SK-N-SH (cell line): ENCODE measurements around the gene CELF5. TPM values are rescaled to one million over a fixed set of nuclear protein-coding genes. Genes with fewer than 3 reads are reported as not detected.

Experiments used
- CTCF ChIA-PET: fragments of 300-600, 350-600 bp; formaldehyde crosslinking; extraction: SDS; loops from one replicate; lab custom pipeline; 2021; lab: Yijun Ruan, JAX
- POLR2A ChIA-PET: fragments of 350-600 bp; sonication (Branson Sonifier 250); formaldehyde crosslinking; extraction: SDS; loops from one replicate; lab custom pipeline; 2020; ENCODE audit warnings: antibody characterized with exemption, inconsistent platforms; lab: Yijun Ruan, JAX
- DNase-seq: peaks from one replicate; pipeline ENCODE4 v3.0.0; 2012
- H2AFZ ChIP-seq: fragments of 200-600 bp; sonication (generic); 2 replicates; pipeline ENCODE4 v1.8.1; 2016; ENCODE audit warnings: antibody characterized with exemption, mild to moderate bottlenecking, low read depth
- H3F3A ChIP-seq: fragments of 200-600 bp; sonication (generic); replicated peaks from 2 replicates; pipeline ENCODE3; 2016; ENCODE audit warnings: antibody characterized with exemption, mild to moderate bottlenecking; ENCODE audit not compliant: insufficient read depth
- H3K27ac ChIP-seq, 2 experiments: fragments of 200-500 bp in 1 of 2; fragments of 200-600 bp in 1 of 2; sonication (Bioruptor generic) in 1 of 2; sonication (generic), shearing (Covaris generic) in 1 of 2; 2 replicates each; pipeline versions ENCODE4 v1.5.1 to v1.6.1; 2014 to 2016; ENCODE audit warnings: low read depth in 2 of 2, inconsistent platforms in 1 of 2, low read length in 1 of 2, mild to moderate bottlenecking in 1 of 2, mixed read lengths in 1 of 2
- H3K27me3 ChIP-seq: fragments of 200-600 bp; sonication (generic), shearing (Covaris generic); 2 replicates; pipeline ENCODE4 v1.6.1; 2016; ENCODE audit warnings: mixed run types; ENCODE audit not compliant: insufficient read depth
- H3K36me3 ChIP-seq, 2 experiments: fragments of 200-500 bp in 1 of 2; fragments of 200-600 bp in 1 of 2; sonication (Bioruptor generic) in 1 of 2; sonication (generic) in 1 of 2; replicated peaks in 1 of 2; 2 replicates each; pipeline versions ENCODE3 to v1.5.1; 2014 to 2016; ENCODE audit warnings: low read length in 1 of 2, mild to moderate bottlenecking in 1 of 2; ENCODE audit not compliant: insufficient read depth in 2 of 2, control insufficient read depth in 1 of 2
- H3K4me1 ChIP-seq, 2 experiments: fragments of 200-500 bp in 1 of 2; fragments of 200-600 bp in 1 of 2; sonication (Bioruptor generic) in 1 of 2; sonication (generic), shearing (Covaris generic) in 1 of 2; 2 replicates each; pipeline versions ENCODE4 v1.5.1 to v1.6.1; 2014 to 2016; ENCODE audit warnings: low read depth in 1 of 2, low read length in 1 of 2, mixed run types in 1 of 2; ENCODE audit not compliant: insufficient read depth in 2 of 2, control insufficient read depth in 1 of 2
- H3K4me2 ChIP-seq: fragments of 200-600 bp; sonication (generic), shearing (Covaris generic); 2 replicates; pipeline ENCODE4 v1.6.1; 2017; ENCODE audit warnings: mixed run types
- H3K4me3 ChIP-seq, 2 experiments: fragments of 200-500 bp in 1 of 2; fragments of 200-600 bp in 1 of 2; sonication (Bioruptor generic) in 1 of 2; sonication (generic), shearing (Covaris generic) in 1 of 2; 2 replicates each; pipeline versions ENCODE4 v1.5.1 to v1.8.1; 2014 to 2016; ENCODE audit warnings: low read depth in 2 of 2, inconsistent platforms in 1 of 2, low read length in 1 of 2, mild to moderate bottlenecking in 1 of 2, mixed read lengths in 1 of 2, moderate library complexity in 1 of 2
- H3K79me2 ChIP-seq: fragments of 200-600 bp; sonication (generic); 2 replicates; pipeline ENCODE4 v1.8.1; 2017; ENCODE audit warnings: mild to moderate bottlenecking; ENCODE audit not compliant: insufficient read depth
- H3K9ac ChIP-seq: fragments of 200-600 bp; sonication (generic); 2 replicates; pipeline ENCODE4 v1.6.1; 2017; ENCODE audit warnings: mixed run types
- H3K9me2 ChIP-seq: fragments of 200-600 bp; sonication (generic); 2 replicates; pipeline ENCODE4 v1.6.1; 2017; ENCODE audit warnings: mixed run types
- H3K9me3 ChIP-seq: fragments of 200-600 bp; sonication (generic); 2 replicates; pipeline ENCODE4 v1.6.1; 2017; ENCODE audit warnings: mixed run types, mild to moderate bottlenecking, moderate library complexity
- H4K20me1 ChIP-seq: fragments of 200-600 bp; sonication (generic); 2 replicates; pipeline ENCODE4 v1.6.1; 2017; ENCODE audit warnings: mild to moderate bottlenecking, mixed run types; ENCODE audit not compliant: insufficient read depth
- CHD2 ChIP-seq: fragments of 150-350 bp; IDR thresholded peaks from 2 replicates; pipeline ENCODE4 v1.6.1; 2018; ENCODE audit warnings: low read length; ENCODE audit not compliant: partially characterized antibody
- ELF1 ChIP-seq: IDR thresholded peaks from 2 replicates; pipeline ENCODE4 v1.4.0; 2012
- EP300 ChIP-seq, 2 experiments: IDR thresholded peaks; 2 replicates each; pipeline versions ENCODE4 v1.4.0 to v1.6.1; 2012; ENCODE audit warnings: borderline replicate concordance in 1 of 2, low read depth in 1 of 2, low read length in 1 of 2
- FOSL2 ChIP-seq: IDR thresholded peaks from 2 replicates; pipeline ENCODE4 v1.4.0; 2012; ENCODE audit warnings: low read depth, mild to moderate bottlenecking, moderate library complexity, borderline replicate concordance
- JUND ChIP-seq: IDR thresholded peaks from 2 replicates; pipeline ENCODE4 v1.4.0; 2012
- MEF2A ChIP-seq: IDR thresholded peaks from 2 replicates; pipeline ENCODE4 v1.4.0; 2012; ENCODE audit warnings: low read depth, borderline replicate concordance
- MXI1 ChIP-seq: IDR thresholded peaks from 2 replicates; pipeline ENCODE4 v1.6.1; 2012; ENCODE audit warnings: mild to moderate bottlenecking, low read depth, low read length, improper control_type of control experiment
- NRF1 ChIP-seq: IDR thresholded peaks from 2 replicates; pipeline ENCODE4 v1.6.1; 2012; ENCODE audit warnings: low read depth, mild to moderate bottlenecking, low read length
- POLR2AphosphoS5 ChIP-seq: IDR thresholded peaks from 2 replicates; pipeline ENCODE4 v1.6.1; 2012; ENCODE audit warnings: low read depth, low read length
- RAD21 ChIP-seq: IDR thresholded peaks from 2 replicates; pipeline ENCODE4 v1.6.1; 2012; ENCODE audit warnings: mild to moderate bottlenecking, low read length
- SMC3 ChIP-seq: IDR thresholded peaks from 2 replicates; pipeline ENCODE4 v1.6.1; 2012; ENCODE audit warnings: low read depth, low read length, improper control_type of control experiment
- TAF1 ChIP-seq: IDR thresholded peaks from 2 replicates; pipeline ENCODE4 v1.6.1; 2012; ENCODE audit warnings: low read depth, mild to moderate bottlenecking, low read length, moderate library complexity, borderline replicate concordance
- TCF12 ChIP-seq: IDR thresholded peaks from 2 replicates; pipeline ENCODE4 v1.4.0; 2012
- TEAD4 ChIP-seq: IDR thresholded peaks from 2 replicates; pipeline ENCODE4 v1.4.0; 2012; ENCODE audit warnings: mild to moderate bottlenecking, borderline replicate concordance; ENCODE audit not compliant: insufficient read depth
- WGBS: methylation state at CpG from one replicate; pipeline ENCODE4 v1.1.6; 2017; ENCODE audit warnings: low lambda C conversion rate; 5-methylcytosine and 5-hydroxymethylcytosine counted together
- polyA plus RNA-seq, 3 experiments: library from polyadenylated mRNA; depleted of rRNA; stranded (reverse); fragments of >200 nt; gene quantifications; 2 replicates each; pipeline ENCODE4 v1.2.3, GENCODE V29; 2012
- TF ChIP-seq, protein P1 (sequence below): IDR thresholded peaks from 2 replicates; pipeline ENCODE4; 2012
- TF ChIP-seq, protein P2 (sequence below): fragments of 150-350 bp; IDR thresholded peaks from 2 replicates; pipeline ENCODE4 v1.6.1; 2017; ENCODE audit warnings: antibody characterized with exemption, low read length, low read depth, borderline replicate concordance
- TF ChIP-seq, protein P3 (sequence below): fragments of 200-600 bp; sonication (generic); IDR thresholded peaks from 2 replicates; pipeline ENCODE4 v1.6.1; 2017; ENCODE audit warnings: antibody characterized with exemption, mild to moderate bottlenecking, moderate library complexity

Gene CELF5
- polyA plus RNA-seq, 1 of the 3 experiments (the other 2 are of a cell fraction): 0.33 TPM

DNA sequence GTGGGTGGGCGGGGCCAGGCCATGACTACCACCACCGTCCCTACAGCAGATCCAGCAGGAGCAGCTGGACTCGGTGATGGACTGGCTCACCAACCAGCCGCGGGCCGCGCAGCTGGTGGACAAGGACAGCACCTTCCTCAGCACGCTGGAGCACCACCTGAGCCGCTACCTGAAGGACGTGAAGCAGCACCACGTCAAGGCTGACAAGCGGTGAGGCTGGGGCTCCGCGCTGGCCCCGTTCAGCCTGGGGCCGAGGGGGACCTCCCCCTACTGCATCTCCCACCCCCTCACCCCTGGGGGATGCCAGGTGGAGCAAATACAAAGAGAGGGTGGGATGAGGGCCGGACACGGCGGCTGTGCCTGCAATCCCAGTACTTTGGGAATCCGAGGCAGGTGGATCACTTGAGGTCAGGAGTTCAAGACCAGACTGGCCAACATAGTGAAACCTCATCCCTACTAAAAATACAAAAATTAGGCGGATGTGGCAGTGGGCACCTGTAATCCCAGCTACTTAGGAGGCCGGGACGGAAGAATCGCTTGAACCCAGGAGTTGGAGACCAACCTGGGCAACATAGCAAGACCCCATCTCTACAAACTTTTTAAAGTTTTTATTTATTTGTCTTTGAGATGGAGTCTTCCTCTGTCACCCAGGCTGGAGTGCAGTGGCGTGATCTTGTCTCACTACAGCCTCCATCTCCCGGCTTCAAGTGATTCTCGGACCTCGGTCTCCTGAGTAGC lies 18.1 kb upstream of the CELF5 start:
- 93% methylated on average over 17 of the region's 28 CpGs for WGBS
- Histone ChIP-seq H3K79me2 (no peaks in the 10 kb centered on the region), H3K9me2 (no peaks in the 10 kb centered on the region), H3K27ac (no peak overlapping the region), H3K4me3 (no peak overlapping the region), H3K4me2 (no peak overlapping the region), H3K9me3 (no peaks in the 10 kb centered on the region), H3F3A (no peaks in the 10 kb centered on the region), H4K20me1 (0 out of 2 replicates have a peak, but pooled peaks cover 5% of the 10 kb centered on the region), H3K27me3 (no peaks in the 10 kb centered on the region), H3K36me3 (peaks cover 5 to 32% of the 10 kb centered on the region in 2 experiments), H3K4me1 (no peaks in the 10 kb centered on the region), H2AFZ (no peak overlapping the region), H3K9ac (no peak overlapping the region)
- POLR2A ChIA-PET: no interaction called here
- CTCF ChIA-PET: interaction anchor here (0.8 kb wide), 1 partner anchor 43 kb away, joined by 3 read pairs; no protein-coding TSS in a partner anchor
- no peak for DNase-seq
- TF ChIP-seq TCF12 (no peak), RAD21 (no peak), CHD2 (no peak), NRF1 (no peak), TAF1 (no peak), FOSL2 (no peak), ELF1 (no peak), SMC3 (no peak), MXI1 (no peak), POLR2AphosphoS5 (no peak), JUND (no peak), EP300 (IDR thresholded peaks at IDR 0.05; ENCODE audit: borderline replicate concordance in 1 of 2, low read depth in 1 of 2, low read length in 1 of 2) (no peak), TEAD4 (no peak), MEF2A (no peak)
- TF ChIP-seq, protein P1, sequence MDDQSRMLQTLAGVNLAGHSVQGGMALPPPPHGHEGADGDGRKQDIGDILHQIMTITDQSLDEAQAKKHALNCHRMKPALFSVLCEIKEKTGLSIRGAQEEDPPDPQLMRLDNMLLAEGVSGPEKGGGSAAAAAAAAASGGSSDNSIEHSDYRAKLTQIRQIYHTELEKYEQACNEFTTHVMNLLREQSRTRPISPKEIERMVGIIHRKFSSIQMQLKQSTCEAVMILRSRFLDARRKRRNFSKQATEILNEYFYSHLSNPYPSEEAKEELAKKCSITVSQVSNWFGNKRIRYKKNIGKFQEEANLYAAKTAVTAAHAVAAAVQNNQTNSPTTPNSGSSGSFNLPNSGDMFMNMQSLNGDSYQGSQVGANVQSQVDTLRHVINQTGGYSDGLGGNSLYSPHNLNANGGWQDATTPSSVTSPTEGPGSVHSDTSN: no peak
- TF ChIP-seq, protein P2, sequence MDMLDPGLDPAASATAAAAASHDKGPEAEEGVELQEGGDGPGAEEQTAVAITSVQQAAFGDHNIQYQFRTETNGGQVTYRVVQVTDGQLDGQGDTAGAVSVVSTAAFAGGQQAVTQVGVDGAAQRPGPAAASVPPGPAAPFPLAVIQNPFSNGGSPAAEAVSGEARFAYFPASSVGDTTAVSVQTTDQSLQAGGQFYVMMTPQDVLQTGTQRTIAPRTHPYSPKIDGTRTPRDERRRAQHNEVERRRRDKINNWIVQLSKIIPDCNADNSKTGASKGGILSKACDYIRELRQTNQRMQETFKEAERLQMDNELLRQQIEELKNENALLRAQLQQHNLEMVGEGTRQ: no peak
- TF ChIP-seq, protein P3, sequence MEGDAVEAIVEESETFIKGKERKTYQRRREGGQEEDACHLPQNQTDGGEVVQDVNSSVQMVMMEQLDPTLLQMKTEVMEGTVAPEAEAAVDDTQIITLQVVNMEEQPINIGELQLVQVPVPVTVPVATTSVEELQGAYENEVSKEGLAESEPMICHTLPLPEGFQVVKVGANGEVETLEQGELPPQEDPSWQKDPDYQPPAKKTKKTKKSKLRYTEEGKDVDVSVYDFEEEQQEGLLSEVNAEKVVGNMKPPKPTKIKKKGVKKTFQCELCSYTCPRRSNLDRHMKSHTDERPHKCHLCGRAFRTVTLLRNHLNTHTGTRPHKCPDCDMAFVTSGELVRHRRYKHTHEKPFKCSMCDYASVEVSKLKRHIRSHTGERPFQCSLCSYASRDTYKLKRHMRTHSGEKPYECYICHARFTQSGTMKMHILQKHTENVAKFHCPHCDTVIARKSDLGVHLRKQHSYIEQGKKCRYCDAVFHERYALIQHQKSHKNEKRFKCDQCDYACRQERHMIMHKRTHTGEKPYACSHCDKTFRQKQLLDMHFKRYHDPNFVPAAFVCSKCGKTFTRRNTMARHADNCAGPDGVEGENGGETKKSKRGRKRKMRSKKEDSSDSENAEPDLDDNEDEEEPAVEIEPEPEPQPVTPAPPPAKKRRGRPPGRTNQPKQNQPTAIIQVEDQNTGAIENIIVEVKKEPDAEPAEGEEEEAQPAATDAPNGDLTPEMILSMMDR: no peak
